GDM1 (cell line): ENCODE data around the gene ING5.

ENCODE experiments used
- DNase-seq: peaks from one replicate; lab custom pipeline; 2025; lab: John Stamatoyannopoulos, UW

The ING5 gene

DNA sequence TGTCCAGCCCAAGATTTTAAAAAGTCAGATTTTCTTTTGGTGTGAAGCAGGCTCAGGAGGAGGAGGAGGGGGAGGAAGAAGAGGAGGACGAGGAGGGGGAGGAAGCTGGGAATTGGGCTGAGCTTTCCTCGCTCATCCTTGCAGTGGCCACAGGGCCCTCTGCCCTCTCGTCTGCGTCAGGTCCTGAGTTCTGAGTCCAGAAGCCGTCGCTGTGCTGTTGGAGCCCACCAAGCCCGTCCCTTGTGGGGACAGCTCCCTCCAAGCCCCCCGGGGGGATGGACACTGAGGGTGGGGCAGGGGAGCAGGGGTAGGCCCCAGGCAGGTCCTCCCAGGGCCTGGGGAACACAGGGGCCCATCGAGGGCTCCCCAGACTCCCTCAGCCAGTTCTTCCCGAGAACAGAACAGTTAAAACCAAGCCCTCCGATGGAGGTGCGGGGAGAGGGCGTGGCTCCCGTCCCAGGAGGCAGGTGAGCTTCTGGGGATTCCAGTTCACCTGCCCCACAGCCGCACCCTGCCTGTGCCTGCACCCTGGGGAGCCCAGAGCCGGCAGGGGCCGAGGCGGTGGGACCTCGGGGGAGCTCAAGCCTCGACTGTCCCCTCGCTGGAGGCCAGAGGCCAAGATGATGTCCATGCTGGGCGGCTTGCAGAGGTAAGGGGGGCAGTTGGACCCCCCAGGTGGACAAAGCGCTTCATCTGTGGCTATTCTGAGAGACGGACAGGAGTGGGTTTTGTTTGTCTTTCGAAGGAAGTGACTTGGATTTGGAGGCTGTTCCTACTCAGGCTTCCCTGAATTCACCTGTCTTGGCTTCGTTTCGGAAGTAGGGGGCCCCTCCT lies 74.7 kb downstream of the ING5 start, which contains the start of gene GAL3ST2:
Gene GAL3ST2 (plus strand): TSS at position 487 of the 834 bp plus-strand sequence. CDS start 134 bp downstream, at position 621.
- DNase-seq = no peak

DNA sequence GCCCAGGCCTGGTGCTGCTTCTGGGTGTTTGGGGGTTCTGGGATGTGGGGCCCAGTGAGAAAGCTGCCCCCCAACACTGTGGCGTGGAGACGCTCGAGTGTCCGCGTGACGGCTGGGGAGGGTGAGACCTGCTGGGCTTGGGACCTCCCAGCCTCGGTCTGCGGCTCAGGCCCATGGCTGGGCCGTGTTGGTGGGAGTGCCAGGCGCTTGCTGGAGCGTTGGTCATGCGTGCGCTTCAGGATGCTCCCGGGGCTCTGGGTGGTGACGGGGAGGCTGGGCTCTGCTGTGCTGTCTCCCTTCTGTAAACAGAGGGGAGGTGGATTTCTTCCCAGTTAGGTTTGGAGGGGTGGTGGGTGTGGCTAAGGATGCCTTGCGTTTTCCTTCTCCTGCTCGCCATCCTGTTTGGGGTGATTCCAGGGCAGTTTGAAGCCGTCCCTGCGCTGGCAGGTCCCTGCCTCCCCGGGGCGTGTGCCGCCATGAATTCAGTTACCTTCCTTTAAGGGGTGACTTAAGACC lies 75.4 kb downstream of the ING5 start:
- DNase-seq = no peak

DNA sequence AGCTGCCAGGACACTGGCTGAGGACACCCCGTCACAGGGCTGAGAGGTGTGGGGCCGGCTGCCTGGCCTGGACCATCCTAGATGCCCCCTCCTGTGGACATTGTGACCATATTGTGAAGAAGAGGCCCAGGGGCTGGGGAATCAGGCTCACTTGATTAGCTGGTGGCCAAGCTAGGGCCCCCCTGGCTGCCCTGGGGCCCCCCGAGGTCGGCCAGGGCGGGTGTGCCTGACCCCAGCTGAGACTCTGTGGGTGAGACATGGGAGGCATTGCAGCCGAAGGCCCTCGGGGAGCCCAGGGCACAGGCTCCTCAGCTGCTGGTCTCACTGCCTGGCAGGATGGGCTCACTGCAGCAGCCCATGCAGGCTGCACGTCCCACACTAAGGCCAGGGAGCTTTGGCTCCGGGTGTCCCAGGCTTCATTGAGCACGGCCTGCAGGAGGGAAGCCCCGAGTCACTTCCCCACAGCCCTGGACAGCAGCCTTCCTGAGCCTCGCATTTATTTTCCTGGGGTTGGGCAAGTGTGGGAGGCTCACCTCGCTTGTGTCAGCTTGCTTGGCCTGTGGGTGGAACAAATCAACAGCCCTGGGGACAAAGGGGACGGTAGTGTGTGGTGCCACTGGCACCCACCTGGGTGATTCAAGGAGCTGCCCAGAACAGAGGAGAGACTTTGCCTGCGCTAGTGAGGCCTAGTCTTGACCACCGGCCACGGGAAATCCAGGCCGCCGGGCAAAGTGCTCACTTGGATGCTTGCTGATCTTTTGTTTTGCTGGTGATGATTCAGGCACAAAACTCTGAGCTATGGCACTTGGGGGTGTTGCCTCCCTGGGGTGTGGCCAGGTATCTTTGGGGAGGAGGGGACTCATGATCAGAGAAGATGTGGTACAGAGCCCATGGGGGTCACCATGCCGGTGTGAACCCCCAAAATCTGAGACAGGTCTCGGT lies 76.1 kb downstream of the ING5 start:
- DNase-seq = no peak
